Stimulated activated naive CD4-positive, alpha-beta T cell (primary cell): ENCODE measurements around the gene ODAD3.
"Not testable (repeated sequence)": the region's sequence is repeated elsewhere in the genome, so short reads cannot be mapped to it uniquely, and the experiment has no call there.

Experiments used
- DNase-seq, 6 experiments: peaks; one replicate each; lab custom pipeline; 2025; lab: John Stamatoyannopoulos, UW

Gene ODAD3

DNA sequence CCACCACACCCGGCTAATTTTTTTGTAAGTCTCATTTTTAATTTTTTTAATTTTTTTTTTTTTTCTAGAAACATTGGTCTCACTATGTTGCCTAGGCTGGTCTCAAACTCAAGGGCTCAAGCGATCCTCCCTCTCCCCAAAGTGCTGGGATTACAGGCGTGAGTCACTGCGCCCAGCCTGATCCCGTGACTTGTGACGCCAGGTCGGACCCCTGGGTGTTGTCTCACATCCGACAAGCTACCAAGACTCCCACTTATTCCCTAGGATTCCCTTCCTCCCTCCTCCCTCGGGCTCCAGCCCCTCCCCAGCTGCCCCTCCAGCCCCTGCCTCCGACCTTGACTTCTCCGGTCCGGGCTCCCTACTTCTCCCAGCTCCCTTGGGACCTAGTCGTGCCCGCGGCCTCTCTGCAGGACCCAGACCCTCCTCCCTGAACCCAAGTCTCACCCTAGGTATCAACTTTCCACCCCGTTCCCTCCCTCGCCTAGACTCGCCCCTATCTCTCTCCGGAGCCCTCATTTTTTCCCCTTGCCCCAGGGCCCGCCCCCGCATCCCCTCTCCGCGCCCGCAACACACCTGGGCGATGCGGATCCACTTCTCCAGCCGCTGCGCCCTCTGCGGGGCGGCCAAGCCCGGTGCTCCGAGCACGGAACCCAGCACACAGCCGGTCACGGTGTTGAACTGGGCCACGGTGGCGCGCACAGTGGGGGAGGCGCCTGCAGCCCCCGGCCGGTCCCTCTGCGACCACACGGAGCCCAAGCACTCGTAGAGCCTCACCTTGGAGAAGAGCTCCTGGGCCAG is 28.9 kb downstream of the ODAD3 start:
- DNase-seq: peak in 4 of 6 experiments; percentile 13 to 47 (median 22)

DNA sequence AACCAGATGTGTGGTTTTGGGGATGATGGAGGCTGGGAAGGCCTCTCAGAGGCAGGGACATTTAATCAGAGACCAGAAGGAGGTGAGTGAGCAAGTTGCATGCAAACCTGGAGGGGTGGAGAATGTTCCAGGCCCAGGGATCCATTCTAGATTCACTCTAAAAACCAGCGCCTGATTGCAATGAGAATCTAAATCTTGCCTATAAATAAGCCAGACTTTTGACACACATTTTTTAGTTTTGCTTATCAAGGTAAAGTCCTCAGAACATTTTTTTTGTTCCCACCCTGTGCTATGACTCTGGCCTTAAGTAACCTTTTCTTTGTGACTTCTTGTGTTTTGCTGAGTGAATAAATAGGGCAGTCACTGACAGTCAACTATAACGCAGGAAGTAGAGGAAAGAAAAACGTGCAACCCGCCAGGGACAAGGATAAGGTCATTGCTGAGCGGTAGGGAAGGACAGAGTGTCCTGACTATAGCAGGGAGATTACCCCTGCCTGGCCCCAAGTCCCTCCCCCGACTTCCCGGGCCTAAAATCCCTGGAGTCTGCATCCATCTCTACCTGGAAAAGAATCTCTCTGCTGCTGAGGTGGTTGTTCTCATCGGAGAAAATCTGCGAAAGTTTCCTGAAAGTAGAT is 30.2 kb downstream of the ODAD3 start:
- no peak for DNase-seq

DNA sequence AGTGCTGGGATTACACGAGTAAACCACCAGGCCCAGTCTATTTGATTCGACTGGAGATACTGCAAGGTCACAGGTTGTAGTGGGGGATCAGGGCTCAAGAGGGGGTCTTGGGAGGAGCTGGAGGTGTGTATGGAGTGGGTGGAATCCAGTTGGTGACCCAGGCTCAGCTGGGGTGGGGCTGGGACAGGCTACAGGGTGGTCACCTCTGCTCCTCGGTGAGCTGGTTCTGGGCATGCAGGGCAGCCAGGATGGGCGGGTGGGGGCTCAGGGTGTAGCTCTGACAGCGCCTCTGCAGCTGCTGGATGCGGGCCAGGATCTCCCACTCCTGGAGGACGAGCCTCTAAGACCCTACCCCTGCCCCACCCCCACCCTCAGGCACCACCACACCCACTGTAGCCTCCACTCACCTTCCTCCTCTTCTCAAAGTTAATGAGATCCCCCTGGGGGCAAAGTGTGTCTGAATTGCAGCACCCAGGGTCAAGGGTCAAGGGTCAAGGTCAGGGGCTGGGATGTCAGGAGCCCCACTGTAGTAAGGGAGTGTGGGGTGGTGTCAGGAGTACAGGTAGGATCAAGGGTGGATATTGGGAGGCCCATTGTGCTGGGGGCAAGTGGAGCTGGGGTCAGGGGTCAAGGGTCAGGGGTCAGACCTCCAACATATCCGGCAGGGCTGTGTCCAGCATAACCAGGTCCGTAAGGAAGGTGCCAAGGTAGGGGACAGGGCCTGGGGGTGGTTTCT is 32.9 kb downstream of the ODAD3 start:
- DNase-seq: no peak

DNA sequence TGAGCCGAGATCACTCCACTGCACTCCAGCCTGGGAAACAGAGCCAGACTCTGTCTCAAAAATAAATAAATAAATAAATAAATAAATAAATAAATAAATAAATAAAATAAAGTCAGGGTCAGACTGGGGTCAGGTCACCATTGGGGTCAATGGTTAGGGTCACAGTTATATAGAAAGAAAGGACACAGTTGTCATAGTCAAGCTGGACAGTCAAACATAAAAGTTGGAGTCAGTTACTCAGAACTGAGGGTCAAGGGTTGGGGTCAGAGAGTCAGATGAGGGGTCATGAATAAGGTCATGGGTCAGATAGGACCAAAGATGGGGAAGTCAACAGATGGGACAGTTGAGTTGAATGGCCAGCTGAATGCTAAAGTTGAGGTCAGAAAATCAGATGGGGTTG is 34.1 kb downstream of the ODAD3 start:
- no peak for DNase-seq

DNA sequence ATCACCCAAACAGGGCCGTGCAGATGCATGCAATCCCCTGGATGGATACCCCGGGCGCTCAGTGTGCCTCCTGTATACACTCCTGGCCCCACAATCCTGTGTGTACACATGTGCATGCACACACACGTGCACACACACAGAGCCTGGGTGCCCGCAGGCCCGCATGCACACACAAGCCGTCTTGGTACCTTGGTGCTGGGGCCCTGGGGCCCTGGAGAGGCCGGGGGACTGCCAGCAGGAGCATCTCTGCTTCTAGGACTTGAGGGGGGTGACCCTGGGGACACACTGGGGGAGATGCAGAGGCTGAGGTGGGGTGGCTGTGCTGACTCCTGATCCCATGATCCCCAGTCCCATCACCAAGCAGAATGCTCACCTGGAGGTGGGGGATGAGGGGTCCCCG is 35.3 kb downstream of the ODAD3 start:
- DNase-seq: no peak

DNA sequence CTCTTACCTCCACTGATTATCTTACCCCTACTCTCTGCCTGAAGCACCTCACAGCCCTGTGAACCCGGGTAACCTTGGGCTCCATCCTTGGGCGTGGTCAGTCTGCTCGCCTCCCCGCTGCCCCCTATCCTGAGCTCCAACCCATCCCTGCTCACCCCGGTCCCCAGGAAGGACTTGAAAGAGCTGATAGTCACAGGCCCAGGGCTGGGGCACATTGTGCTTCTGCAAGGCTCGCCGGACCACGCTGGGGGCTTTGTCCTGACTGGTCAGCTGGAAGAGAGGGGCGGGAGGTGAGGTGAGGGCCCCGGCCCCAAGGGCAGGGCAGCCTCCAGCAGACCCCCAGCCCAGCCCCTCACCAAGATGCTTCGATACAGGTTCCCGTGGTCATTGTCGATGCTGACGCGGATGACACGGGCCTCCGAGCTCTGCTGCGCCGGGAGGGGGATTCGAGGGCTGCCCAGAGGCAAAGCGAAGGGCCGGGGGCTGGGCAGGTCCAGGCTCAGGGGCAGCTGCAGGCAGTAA is 37.8 kb downstream of the ODAD3 start:
- DNase-seq: no peak

DNA sequence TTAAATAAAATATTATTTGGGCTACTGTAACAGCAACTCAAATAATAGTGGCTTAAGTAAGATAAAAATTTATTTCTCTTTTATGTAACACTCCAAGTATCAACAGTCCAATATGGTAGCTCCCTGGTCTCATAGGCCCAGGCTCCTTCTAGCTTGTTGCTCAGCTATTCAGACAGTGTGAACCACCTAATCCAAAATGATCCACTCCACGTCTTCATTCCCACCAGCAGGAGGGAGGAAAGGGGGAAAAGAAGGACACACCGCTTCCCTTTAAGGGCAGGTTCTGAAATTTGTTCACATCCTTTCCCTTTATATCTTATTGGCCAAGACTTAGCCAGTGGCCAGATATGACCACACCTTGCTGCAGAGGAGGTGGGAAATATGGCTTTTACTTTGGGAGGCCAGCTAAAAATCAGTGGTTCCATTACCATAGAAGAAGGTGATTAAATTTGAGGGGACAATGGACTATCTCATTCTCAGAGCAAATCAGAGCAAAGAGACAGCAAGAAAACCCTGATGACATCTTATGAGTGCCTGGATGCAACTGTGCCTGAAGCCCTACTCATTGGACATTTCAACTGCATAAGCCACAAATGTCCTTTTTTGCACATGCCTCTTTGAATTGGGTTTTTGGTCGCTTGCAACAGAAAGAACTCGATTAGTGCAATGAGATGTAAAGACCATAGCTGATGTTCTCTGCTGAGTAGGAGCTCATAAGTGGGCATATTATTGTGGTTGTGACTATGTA is 43.8 kb downstream of the ODAD3 start:
- no peak for DNase-seq

DNA sequence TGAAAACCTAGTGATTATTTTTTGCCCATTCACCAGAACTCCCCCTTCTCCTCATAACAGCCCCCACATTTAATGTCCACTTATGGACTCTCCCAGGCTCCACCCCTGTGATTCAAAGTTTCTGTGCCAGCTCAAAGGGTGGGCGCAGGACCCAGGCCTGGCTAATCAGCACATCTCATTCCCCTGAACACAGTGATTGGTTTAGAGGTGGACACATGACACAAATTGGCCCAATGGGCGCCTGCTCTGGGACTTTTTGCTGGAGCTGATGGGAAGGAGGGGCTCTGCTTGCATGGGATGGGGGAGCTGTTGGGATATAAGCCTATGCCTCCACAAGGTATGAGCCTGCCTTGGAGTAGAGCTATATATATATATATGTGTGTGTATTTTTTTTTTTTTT is 44.6 kb downstream of the ODAD3 start:
- no peak for DNase-seq

DNA sequence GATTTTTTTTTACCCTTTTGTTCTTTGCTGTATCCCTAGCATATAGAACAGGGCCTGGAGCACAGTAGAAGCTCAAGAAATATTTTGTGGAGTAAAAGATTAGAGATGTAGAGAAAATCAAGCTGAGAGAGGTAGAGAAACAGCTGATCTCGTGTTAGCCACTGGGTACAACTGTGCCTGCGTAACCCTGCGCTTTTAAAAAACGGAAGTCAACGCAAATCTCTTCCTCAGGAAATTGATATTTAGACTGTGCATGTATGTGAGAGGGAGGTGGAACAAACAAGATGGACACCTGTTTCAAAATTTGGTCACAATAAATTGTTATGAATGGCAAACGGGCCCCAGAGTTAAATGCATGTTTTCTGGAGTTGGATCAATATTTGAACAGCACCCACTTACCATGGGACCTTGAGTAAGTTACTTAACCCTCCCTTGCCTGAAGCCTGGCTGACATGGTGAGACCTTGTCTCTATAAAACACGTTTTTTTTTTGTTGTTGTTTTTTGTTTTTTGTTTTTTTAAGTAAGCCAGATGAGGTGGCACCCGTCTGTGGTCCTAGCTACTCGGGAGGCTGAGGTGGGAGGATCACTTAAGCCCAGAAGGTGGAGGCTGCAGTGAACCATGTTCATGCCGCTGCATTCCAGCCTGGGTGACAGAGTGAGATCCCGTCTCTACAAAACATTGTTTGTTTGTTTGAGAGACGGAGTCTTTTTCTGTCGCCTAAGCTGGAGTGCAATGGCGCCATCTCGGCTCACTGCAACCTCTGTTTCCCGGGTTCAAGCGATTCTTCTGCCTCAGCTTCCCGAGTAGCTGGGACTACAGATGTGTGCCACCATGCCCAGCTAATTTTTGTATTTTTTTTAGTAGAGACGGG is 47.5 kb downstream of the ODAD3 start:
- DNase-seq: peak in 2 of 6 experiments; percentile 15 to 35

DNA sequence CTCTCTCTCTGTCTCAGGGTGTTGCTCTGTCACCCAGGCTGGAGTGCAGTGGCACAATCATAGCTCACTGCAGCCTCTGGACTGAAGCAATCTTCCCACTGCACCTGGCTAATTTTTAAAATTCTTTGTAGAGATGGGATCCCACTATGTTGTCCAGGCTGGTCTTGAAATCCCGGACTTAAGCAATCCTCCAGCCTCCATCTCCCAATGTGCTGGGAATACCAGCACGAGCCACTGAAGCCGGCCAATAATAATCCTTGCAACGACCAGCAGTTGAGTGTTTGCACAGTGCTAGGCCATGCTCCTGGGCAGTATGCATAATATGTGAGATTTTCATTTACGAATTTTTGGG is 50.2 kb downstream of the ODAD3 start:
- no peak for DNase-seq

DNA sequence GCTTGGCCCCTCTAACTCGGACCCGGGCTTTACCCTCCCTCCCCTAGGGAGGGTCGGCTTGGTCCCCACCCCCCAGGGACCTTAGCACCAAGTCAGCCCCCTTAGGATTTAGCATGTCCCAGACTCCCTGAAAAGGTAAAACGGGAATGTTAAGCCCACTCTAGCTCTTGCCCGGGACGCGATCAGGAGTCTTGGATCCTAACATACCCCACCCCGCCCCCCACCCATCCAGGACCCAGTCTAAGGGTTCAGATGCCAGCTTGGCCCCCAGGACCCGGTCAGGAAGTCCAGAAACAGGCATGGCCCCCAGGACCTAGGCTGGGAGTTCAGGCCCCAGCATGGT is 51.2 kb downstream of the ODAD3 start:
- no peak for DNase-seq

DNA sequence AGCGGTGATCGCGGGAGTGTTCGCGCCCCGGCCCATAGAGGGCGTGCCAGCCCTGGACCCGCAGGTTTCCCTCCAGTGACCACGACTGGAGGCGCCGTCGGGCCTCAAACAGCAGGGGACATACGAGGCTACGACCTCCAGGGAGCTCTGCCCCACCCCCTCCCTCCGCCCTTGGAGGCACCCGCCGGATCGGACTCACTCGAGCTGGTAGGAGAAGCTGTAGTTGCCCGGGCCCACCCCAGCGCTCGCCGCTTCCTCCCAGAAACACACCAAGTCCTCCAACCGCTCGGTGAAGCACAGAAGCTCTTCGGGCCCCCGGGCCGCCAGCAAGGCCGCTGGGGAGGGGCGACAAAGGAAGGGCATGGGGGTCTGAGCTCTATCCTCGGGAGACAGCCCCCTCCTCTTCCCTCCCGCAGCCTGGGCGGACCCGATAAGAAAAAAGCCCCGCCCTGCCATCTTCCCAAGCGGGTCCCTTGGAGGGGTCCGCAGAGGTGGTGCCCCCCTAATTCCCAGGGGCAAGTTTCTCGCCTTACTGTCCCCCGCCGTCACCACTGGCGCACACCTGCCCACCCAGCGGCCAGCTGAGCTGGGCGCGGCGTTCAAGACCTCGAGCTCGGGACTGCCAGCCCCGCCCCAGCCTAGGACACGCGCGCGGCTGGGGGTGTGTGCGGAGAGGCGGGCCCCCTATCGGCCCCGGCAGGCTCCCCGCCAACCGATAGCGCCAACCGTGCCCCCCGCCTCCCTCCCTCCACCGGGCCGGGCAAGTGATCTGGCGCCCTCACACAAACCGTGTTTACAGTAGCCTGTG is 51.8 kb downstream of the ODAD3 start:
- DNase-seq: peak in 4 of 6 experiments; percentile 14 to 32 (median 27)

DNA sequence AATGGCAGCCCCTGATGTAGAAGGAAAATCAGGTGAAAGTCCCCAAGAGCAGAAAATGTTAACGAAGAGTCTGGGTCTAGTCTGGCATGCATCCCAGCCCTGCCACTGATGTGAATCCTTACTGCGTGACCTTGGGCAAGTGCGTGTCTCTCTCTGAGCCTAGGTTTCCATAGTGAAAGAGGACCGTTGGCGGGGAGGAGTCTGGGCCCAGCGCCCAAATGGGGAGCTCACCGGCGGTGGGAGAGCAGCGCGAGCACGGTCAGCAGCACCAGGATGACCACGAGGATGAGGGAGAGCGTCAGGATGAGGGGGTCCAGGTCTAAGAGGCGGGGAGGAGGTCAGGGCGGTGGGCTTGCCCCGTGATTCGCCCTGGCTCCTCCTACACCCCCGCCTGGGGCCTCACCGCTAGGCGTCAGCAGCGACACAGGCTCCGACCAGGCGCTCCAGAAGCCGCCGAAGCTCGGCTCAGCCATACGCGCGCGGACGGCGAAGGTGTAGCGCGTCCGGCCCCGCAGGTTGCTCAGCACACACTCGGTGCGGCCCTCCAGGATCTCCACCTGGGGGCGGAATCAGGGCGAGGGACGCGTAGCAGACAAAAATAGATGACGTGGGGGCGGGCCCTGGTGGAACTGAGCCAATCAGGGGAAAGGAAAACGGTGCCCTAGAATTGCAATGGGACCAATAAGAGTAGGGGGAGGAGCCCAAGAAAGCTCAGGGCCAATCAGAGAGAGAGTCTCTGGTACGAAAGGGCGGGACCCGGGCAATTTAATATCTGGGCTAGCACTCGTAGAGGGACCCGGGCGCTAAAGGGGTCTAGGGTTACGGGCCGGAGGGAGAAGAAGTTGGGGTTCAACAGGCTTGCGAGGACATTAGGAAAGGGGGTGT is 54.0 kb downstream of the ODAD3 start:
- peak; percentile 94 to 99 (median 97) for DNase-seq

DNA sequence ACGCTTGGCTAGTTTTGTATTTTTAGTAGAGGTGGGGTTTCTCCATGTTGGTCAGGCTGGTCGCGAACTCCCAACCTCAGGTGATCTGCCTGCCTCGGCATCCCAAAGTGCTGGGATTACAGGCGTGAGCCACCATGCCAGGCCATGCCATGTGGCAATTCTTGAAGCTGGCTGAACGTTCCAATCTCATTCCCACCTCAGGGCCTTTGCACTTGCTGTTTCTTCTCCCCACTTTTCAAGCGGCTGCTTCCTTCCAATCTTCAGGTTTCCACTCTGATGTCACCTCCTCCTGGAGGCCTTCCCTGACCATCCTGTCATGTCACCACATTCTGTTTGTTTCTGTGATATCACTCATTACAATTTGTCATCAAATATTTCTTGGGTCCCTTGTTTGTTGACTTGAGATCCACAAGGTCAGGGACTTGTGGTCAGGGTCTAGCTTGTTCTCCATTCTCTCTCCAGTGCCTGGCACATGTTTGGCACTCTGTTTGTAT is 55.0 kb downstream of the ODAD3 start:
- no peak for DNase-seq

DNA sequence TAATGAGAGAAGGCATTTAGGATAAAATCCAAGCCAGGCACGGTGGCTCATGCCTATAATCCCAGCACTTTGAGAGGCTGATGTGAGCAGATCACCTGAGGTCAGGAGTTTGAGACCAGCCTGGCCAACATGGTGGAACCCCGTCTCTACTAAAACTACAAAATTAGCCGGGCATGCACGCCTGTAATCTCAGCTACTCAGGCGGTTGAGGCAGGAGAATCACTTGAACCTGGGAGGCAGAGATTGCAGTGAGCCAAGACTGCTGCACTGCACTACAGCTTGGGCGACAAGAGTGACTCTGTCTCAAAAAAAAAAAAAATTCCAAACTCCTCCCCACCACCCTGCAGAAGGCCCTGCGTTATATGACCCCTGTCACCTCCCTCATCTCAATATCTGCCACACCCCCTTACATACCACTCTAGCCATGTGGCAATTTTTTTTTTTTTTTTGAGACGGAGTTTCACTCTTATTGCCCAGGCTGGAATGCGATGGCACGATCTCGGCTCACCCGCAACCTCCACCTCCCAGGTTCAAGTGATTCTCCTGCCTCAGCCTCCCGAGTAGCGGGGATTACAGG is 55.6 kb downstream of the ODAD3 start:
- DNase-seq: not testable (repeated sequence)

DNA sequence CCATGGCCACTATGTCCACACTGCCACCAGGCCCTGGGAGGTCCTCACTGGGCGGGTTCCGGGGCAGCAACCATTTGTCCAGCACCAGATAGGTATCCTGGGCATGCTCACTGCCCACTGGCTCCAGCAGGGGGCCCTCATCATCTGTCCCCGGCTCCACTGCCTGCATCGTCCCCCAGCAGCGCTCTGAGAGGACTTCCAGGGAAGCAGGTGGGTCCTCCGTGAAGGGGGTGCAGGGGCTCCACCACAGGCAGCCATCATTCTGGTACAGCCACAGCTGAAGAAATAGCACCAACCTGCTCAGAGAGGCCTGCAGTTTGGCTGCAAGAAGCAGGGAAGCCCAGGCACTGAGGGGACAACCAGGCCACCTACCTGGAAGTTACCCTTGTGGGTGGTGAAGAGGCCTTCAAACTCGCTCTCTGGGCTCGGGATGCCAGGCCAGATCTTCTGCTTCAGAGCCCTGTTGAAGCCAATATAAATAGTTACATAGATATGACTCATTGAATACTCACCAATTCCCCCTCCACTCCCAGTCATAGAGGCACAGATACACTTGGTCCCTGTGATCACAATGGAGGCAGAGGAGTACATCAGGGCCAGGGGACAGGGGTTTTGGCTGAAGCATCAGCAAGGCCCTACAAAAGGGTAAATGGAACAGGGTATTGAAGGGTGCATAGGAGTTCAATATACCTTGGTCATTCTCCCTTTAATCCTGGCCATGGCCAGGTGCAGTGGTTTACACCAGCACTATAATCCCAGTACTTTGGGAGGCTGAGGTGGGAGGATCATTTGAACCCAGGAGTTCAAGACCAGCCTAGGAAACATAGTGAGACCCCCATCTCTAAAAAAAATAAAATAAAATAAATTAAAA is 56.4 kb downstream of the ODAD3 start:
- no peak for DNase-seq

DNA sequence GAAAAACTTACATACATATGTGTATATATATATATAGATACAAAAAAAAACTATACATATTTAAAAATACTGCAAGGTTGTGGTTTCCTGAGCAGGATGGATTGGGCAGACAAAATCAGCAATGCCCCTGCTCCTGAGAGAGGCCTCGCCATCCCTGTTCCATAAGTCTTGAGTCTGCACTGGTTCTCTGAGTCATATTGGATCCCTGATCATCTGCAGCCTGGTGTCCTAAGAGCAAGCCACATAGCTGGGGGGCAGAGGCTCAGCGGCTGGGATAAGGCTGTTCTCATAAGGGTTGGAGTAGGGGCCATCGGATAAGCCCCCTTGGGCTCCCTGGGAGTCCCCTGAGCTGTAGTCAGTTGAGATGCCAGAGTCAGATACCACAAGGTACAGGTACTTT is 57.2 kb downstream of the ODAD3 start:
- no peak for DNase-seq

DNA sequence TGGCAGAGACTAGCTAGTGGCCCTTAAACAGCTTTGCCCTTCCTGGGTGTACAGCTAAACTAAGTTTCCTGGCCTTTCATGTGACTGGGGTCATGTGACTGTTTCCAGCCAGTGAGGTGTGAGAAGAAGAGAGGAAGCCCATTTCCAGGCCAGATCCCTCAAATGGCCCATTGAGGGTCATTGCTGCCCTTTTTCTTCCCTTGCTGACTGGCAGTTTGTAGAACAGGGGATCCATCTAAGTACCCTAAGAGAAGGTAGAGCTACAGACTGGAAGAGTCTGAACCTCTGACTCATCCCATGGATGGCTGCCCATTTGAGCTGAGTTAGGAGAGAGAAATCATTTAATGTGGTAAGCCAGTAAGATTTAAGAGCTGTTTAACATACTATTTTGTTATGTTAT is 57.7 kb downstream of the ODAD3 start:
- no peak for DNase-seq
